NT2/D1 (cell line): ENCODE data around the gene SNN.

Experiments used
- SUZ12 ChIP-seq: IDR thresholded peaks from 2 replicates; pipeline ENCODE4 v1.6.1; 2011; ENCODE audit not compliant: insufficient read length, insufficient read depth; ENCODE audit errors: extremely low read depth
- YY1 ChIP-seq: IDR thresholded peaks from 2 replicates; pipeline ENCODE4 v1.6.1; 2011; ENCODE audit not compliant: insufficient read length, insufficient read depth
- ZNF274 ChIP-seq: IDR thresholded peaks from 2 replicates; pipeline ENCODE4 v1.6.1; 2011; ENCODE audit warnings: mild to moderate bottlenecking, low read depth, low read length

DNA sequence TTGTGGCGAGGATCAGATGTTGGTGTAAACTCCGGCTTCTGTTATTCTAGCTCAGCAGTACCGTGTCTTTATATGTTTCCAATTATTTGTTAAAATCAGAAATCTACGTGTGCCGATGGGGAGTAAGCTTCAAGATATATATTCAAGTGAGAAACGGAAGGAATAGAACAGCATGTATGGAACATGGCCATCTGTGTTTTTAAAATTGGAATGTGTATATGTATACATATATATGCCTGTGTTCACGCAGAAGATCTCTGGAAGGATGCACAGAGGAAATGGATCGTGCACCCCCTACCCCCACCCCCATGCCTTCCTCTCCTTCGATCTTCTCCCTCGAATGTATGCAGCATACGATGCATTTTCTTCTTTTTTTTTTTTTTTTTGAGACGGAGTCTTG lies 7.7 kb upstream of the SNN start:
- TF ChIP-seq SUZ12 (no peak), ZNF274 (no peak), YY1 (no peak)
